A549 (cell line): ENCODE measurements around the gene GTF2B. TPM values are rescaled to one million over a fixed set of nuclear protein-coding genes. Genes with fewer than 3 reads are reported as not detected.

Experiments
- ATAC-seq, 2 experiments: fragments of 200-7000 bp in 1 of 2; fragments of >200 bp in 1 of 2; cut with Nextera tagmentation in 1 of 2; cut with Tn5 transposase in 1 of 2; 3 replicates each; pipeline versions ENCODE4 v1.8.0 to v1.9.1; 2018 to 2020; ENCODE audit warnings: mild to moderate bottlenecking in 1 of 2, moderate library complexity in 1 of 2
- CTCF ChIA-PET: fragments of 300-600 bp; sonication (Branson Sonifier 250); formaldehyde crosslinking; extraction: SDS; loops from one replicate; lab custom pipeline; 2021; ENCODE audit warnings: antibody characterized with exemption, inconsistent platforms; lab: Yijun Ruan, JAX
- POLR2A ChIA-PET: fragments of 350-600 bp; formaldehyde crosslinking; extraction: SDS; loops from one replicate; lab custom pipeline; 2021; ENCODE audit warnings: antibody characterized with exemption, inconsistent platforms; lab: Yijun Ruan, JAX
- DNase-seq, 2 experiments: peaks; one replicate each; pipeline versions ENCODE4 v3.0.0 to v3.0.0-alpha.2; 2011 to 2016; ENCODE audit warnings: low read depth in 1 of 2, low spot score in 1 of 2
- FAIRE-seq: peaks from 2 replicates; lab custom pipeline; 2011; peaks lifted over from hg19 to GRCh38; lab: Jason Lieb, UNC
- H3K27ac ChIP-seq, 2 experiments: fragments of >200 bp; sonication (Bioruptor Twin); formaldehyde crosslinking; 3 replicates each; pipeline ENCODE4 v1.5.1; 2016 to 2017
- H3K4me1 ChIP-seq: fragments of >200 bp; sonication (Bioruptor Twin); formaldehyde crosslinking; 3 replicates; pipeline ENCODE4 v1.6.1; 2016
- H3K4me2 ChIP-seq: fragments of >200 bp; sonication (Bioruptor Twin); formaldehyde crosslinking; 3 replicates; pipeline ENCODE4 v1.6.1; 2016
- H3K4me3 ChIP-seq: fragments of >200 bp; sonication (Bioruptor Twin); formaldehyde crosslinking; 3 replicates; pipeline ENCODE4 v1.5.1; 2016
- H3K9me3 ChIP-seq: fragments of >200 bp; sonication (Bioruptor Twin); formaldehyde crosslinking; 3 replicates; pipeline ENCODE4 v1.6.1; 2016
- BHLHE40 ChIP-seq: IDR thresholded peaks from 2 replicates; pipeline ENCODE4 v1.6.1; 2012; ENCODE audit warnings: low read depth, low read length, inconsistent platforms
- CBX8 ChIP-seq: fragments of 200-600 bp; sonication (generic); IDR thresholded peaks from 2 replicates; pipeline ENCODE4 v1.6.1; 2016
- CEBPB ChIP-seq, 2 experiments: fragments of >200 bp in 1 of 2; sonication (Bioruptor Twin) in 1 of 2; formaldehyde crosslinking in 1 of 2; IDR thresholded peaks; 2 replicates each; pipeline ENCODE4 v1.6.1; 2012 to 2016
- ELK1 ChIP-seq: fragments of 150-350 bp; IDR thresholded peaks from 2 replicates; pipeline ENCODE4 v1.6.1; 2014; ENCODE audit warnings: low read depth, mild to moderate bottlenecking, low read length
- EP300 ChIP-seq, 2 experiments: fragments of >200 bp; sonication (Bioruptor Twin); formaldehyde crosslinking; IDR thresholded peaks; 2 replicates in 1 of 2; 3 replicates in 1 of 2; pipeline ENCODE4 v1.6.1; 2016 to 2017
- ESRRA ChIP-seq: fragments of 150-350 bp; IDR thresholded peaks from 2 replicates; pipeline ENCODE4 v1.6.1; 2014; ENCODE audit warnings: mild to moderate bottlenecking, low read length, borderline replicate concordance
- HEYL ChIP-seq: fragments of 250-450 bp; sonication (Bioruptor Pico); IDR thresholded peaks from 2 replicates; pipeline ENCODE4 v1.8.0; 2021; ENCODE audit warnings: mild to moderate bottlenecking, moderate library complexity
- HMGXB4 ChIP-seq: fragments of 250-450 bp; sonication (Bioruptor Pico); IDR thresholded peaks from 2 replicates; pipeline ENCODE4 v1.5.0; 2021; ENCODE audit warnings: mild to moderate bottlenecking, moderate library complexity, borderline replicate concordance
- HOXB5 ChIP-seq: fragments of 250-450 bp; sonication (Bioruptor Pico); IDR thresholded peaks from 2 replicates; pipeline ENCODE4 v1.5.0; 2020; ENCODE audit warnings: mild to moderate bottlenecking, moderate library complexity
- MYC ChIP-seq: IDR thresholded peaks from 2 replicates; pipeline ENCODE4 v1.6.1; 2012; ENCODE audit warnings: mild to moderate bottlenecking, inconsistent platforms, low read length, improper control_type of control experiment, borderline replicate concordance
- NFE2L2 ChIP-seq: fragments of 150-350 bp; conservative IDR thresholded peaks from 2 replicates; pipeline ENCODE4 v1.6.1; 2014; ENCODE audit warnings: low read length
- NR3C1 ChIP-seq: fragments of >200 bp; sonication (Bioruptor Twin); formaldehyde crosslinking; IDR thresholded peaks from 3 replicates; pipeline ENCODE4 v1.6.1; 2017
- PHF8 ChIP-seq: fragments of 200-600 bp; sonication (generic); IDR thresholded peaks from 2 replicates; pipeline ENCODE4 v1.6.1; 2016; ENCODE audit warnings: low read depth, mild to moderate bottlenecking, antibody characterized with exemption, moderate library complexity, borderline replicate concordance
- RFX5 ChIP-seq: fragments of 450-650 bp; IDR thresholded peaks from 2 replicates; pipeline ENCODE4 v1.7.1; 2014; ENCODE audit warnings: antibody characterized with exemption, mild to moderate bottlenecking, moderate library complexity
- ZFP36 ChIP-seq: fragments of 450-650 bp; IDR thresholded peaks from 2 replicates; pipeline ENCODE4 v1.6.1; 2014; ENCODE audit warnings: borderline replicate concordance; ENCODE audit not compliant: partially characterized antibody
- ZNF302 ChIP-seq: fragments of 250-450 bp; sonication (Bioruptor Pico); IDR thresholded peaks from 2 replicates; pipeline ENCODE4 v1.9.0; 2021; ENCODE audit warnings: inconsistent platforms, mild to moderate bottlenecking, moderate library complexity
- ZSCAN20 ChIP-seq: fragments of 250-450 bp; sonication (Bioruptor Pico); IDR thresholded peaks from 2 replicates; pipeline ENCODE4 v1.8.0; 2022; ENCODE audit warnings: mild to moderate bottlenecking, moderate library complexity
- WGBS: methylation state at CpG from one replicate; pipeline ENCODE4 v1.1.6; 2017; ENCODE audit errors: missing lambda C conversion rate; 5-methylcytosine and 5-hydroxymethylcytosine counted together
- polyA plus RNA-seq, 4 experiments: library from polyadenylated mRNA; depleted of rRNA in 3 of 4; stranded (reverse); fragments of >200 nt; fragmentation: RNase III in 1 of 4; extraction: RNeasy Plus Mini Kit Qiagen cat#74134 plus additional on column Dnase treatment in 1 of 4; gene quantifications; 2 replicates in 3 of 4; 3 replicates in 1 of 4; pipeline ENCODE4 v1.2.3, GENCODE V29; 2011 to 2017
- TF ChIP-seq, protein P1 (sequence below): fragments of 200-600 bp; sonication (generic); IDR thresholded peaks from 2 replicates; pipeline ENCODE4 v1.6.1; 2016; ENCODE audit warnings: antibody characterized with exemption, mild to moderate bottlenecking, moderate library complexity
- TF ChIP-seq, protein P2 (sequence below): fragments of >200 bp; sonication (Bioruptor Twin); formaldehyde crosslinking; IDR thresholded peaks from 2 replicates; pipeline ENCODE4 v1.6.1; 2016
- TF ChIP-seq, protein P3 (sequence below): IDR thresholded peaks from 2 replicates; pipeline ENCODE4 v1.6.1; 2012
- TF ChIP-seq, protein P4 (sequence below): fragments of >200 bp; sonication (Bioruptor Twin); formaldehyde crosslinking; IDR thresholded peaks from 3 replicates; pipeline ENCODE4 v1.6.1; 2016

GTF2B gene
- polyA plus RNA-seq, 2 of the 4 experiments (the other 2 are of a cell fraction): 22.4 to 34.1 TPM

- TF ChIP-seq, protein P1, sequence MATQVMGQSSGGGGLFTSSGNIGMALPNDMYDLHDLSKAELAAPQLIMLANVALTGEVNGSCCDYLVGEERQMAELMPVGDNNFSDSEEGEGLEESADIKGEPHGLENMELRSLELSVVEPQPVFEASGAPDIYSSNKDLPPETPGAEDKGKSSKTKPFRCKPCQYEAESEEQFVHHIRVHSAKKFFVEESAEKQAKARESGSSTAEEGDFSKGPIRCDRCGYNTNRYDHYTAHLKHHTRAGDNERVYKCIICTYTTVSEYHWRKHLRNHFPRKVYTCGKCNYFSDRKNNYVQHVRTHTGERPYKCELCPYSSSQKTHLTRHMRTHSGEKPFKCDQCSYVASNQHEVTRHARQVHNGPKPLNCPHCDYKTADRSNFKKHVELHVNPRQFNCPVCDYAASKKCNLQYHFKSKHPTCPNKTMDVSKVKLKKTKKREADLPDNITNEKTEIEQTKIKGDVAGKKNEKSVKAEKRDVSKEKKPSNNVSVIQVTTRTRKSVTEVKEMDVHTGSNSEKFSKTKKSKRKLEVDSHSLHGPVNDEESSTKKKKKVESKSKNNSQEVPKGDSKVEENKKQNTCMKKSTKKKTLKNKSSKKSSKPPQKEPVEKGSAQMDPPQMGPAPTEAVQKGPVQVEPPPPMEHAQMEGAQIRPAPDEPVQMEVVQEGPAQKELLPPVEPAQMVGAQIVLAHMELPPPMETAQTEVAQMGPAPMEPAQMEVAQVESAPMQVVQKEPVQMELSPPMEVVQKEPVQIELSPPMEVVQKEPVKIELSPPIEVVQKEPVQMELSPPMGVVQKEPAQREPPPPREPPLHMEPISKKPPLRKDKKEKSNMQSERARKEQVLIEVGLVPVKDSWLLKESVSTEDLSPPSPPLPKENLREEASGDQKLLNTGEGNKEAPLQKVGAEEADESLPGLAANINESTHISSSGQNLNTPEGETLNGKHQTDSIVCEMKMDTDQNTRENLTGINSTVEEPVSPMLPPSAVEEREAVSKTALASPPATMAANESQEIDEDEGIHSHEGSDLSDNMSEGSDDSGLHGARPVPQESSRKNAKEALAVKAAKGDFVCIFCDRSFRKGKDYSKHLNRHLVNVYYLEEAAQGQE: no peak
- TF ChIP-seq ELK1 (no peak), HEYL (CRISPR knock-in tag) (no peak), BHLHE40 (no peak)
- TF ChIP-seq, protein P2, sequence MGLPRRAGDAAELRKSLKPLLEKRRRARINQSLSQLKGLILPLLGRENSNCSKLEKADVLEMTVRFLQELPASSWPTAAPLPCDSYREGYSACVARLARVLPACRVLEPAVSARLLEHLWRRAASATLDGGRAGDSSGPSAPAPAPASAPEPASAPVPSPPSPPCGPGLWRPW: no peak
Measured at GRCh38 chr1:88890131-88890530, 1.2 kb downstream of the GTF2B start (continued).

DNA sequence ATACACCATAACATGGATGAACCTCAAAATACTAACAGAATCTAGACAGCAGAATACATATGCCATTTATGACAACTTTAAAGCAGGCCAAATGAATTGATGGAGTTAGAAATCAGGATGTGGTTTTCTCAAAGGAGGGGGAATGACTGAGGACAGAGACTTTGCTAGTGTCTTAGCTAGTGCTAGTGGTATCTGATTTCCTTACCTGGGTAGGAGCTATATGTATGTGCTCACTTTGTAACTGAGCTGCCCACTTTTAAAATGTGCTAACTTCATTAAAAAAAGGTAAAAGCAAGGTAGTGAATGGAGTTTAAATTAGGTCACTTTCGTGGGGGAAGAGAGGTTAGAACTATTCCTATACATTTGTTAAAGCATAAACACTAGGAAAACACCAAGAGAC is 2.6 kb downstream of the GTF2B start:
- FAIRE-seq (no peak), DNase-seq (no peak), ATAC-seq (no peak)
- Histone ChIP-seq H3K4me3 (no peak overlapping the region), H3K9me3 (no peaks in the 10 kb centered on the region), H3K27ac (no peak overlapping the region), H3K4me2 (no peak overlapping the region), H3K4me1 (peaks cover 12% of the 10 kb centered on the region; the same call in 1 of the 3 replicates)
- ChIA-PET POLR2A (interaction anchor here (0.6 kb wide), 1 partner anchor 144 kb away, joined by 3 read pairs; no protein-coding TSS in a partner anchor), CTCF (interaction anchor here (0.6 to 4.3 kb wide), 2 partner anchors 11 to 1001 kb away, joined by 3 to 23 read pairs; no protein-coding TSS in a partner anchor)
- TF ChIP-seq MYC (no peak), HOXB5 (CRISPR knock-in tag) (no peak), ZSCAN20 (CRISPR knock-in tag) (no peak), HMGXB4 (CRISPR knock-in tag) (no peak), NFE2L2 (no peak), ESRRA (no peak), NR3C1 (no peak), EP300 (IDR thresholded peaks at IDR 0.05) (no peak), ZFP36 (no peak), CEBPB (IDR thresholded peaks at IDR 0.05) (no peak), CBX8 (no peak), PHF8 (no peak), RFX5 (no peak), ZNF302 (no peak)
- TF ChIP-seq, protein P3, sequence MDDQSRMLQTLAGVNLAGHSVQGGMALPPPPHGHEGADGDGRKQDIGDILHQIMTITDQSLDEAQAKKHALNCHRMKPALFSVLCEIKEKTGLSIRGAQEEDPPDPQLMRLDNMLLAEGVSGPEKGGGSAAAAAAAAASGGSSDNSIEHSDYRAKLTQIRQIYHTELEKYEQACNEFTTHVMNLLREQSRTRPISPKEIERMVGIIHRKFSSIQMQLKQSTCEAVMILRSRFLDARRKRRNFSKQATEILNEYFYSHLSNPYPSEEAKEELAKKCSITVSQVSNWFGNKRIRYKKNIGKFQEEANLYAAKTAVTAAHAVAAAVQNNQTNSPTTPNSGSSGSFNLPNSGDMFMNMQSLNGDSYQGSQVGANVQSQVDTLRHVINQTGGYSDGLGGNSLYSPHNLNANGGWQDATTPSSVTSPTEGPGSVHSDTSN: no peak
- TF ChIP-seq, protein P4, sequence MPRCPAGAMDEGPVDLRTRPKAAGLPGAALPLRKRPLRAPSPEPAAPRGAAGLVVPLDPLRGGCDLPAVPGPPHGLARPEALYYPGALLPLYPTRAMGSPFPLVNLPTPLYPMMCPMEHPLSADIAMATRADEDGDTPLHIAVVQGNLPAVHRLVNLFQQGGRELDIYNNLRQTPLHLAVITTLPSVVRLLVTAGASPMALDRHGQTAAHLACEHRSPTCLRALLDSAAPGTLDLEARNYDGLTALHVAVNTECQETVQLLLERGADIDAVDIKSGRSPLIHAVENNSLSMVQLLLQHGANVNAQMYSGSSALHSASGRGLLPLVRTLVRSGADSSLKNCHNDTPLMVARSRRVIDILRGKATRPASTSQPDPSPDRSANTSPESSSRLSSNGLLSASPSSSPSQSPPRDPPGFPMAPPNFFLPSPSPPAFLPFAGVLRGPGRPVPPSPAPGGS: no peak
- 74% methylated on average over 1 of the region's 1 CpG for WGBS
